ENCODE measurements around the gene ABCB11. TPM values are rescaled to one million over a fixed set of nuclear protein-coding genes. Genes with fewer than 3 reads are reported as not detected.

ABCB11 gene
- polyA plus RNA-seq, 1 of the 3 experiments (the other 2 are of a cell fraction), result not detected

DNA sequence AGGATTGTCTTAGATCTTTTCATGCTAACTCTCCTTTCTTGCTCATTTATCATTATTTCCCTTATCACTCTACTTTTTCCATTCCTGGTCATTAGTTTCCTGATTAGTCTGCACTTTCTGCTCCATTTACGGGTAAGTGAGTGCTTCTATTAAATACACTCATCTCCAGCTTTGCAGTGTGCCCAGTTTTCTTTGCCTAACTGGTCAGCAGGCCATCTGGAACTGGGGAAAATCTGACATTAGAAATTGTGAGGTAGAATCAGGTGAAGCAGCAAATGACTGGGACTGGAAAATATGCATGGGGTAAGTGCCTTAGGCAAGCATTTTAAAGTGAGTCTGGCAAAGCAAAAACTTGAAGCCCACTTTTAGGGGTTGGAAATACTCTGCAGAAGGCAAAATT lies 100.9 kb downstream of the ABCB11 start:
- 41% methylated on average over 1 of the region's 1 CpG for WGBS (ENCODE audit: low lambda C conversion rate)
- ChIA-PET POLR2A (no interaction called here), CTCF (interaction anchor here (1.0 to 1.2 kb wide), 2 partner anchors 17 to 284 kb away, joined by 3 read pairs; no protein-coding TSS in a partner anchor)
- Histone ChIP-seq H4K20me1 (ENCODE audit: insufficient read depth) (no peaks in the 10 kb centered on the region), H3K4me2 (no peak overlapping the region), H3K79me2 (ENCODE audit: insufficient read depth) (no peaks in the 10 kb centered on the region), H3K4me1 (ENCODE audit: control insufficient read depth in 1 of 2, insufficient read depth in 2 of 2, low read depth in 1 of 2, low read length in 1 of 2) (peaks cover 0 to 2% of the 10 kb centered on the region in 2 experiments; a peak in 2 of 4 replicates), H3K27ac (ENCODE audit: low read depth in 2 of 2, low read length in 1 of 2) (no peak overlapping the region), H3K36me3 (replicated peaks in 1 of 2; ENCODE audit: control insufficient read depth in 1 of 2, insufficient read depth in 2 of 2, low read length in 1 of 2) (no peaks in the 10 kb centered on the region), H3K9me2 (no peaks in the 10 kb centered on the region), H3F3A (replicated peaks; ENCODE audit: insufficient read depth) (no peaks in the 10 kb centered on the region), H3K4me3 (ENCODE audit: low read depth in 2 of 2, low read length in 1 of 2) (no peak overlapping the region), H3K27me3 (ENCODE audit: insufficient read depth) (peaks cover 4% of the 10 kb centered on the region; the same call in 1 of the 2 replicates), H3K9ac (no peak overlapping the region), H2AFZ (ENCODE audit: low read depth) (no peak overlapping the region), H3K9me3 (no peaks in the 10 kb centered on the region)
- TF ChIP-seq SMC3 (IDR thresholded peaks at IDR 0.05; ENCODE audit: low read depth, low read length) (no peak), YY1 (IDR thresholded peaks at IDR 0.05; ENCODE audit: low read depth) (no peak), TAF1 (IDR thresholded peaks at IDR 0.05; ENCODE audit: borderline replicate concordance, low read depth, low read length) (no peak), SIN3A (IDR thresholded peaks at IDR 0.05; ENCODE audit: borderline replicate concordance, low read depth, low read length) (no peak), RFX5 (IDR thresholded peaks at IDR 0.05; ENCODE audit: low read length) (no peak), MEF2A (IDR thresholded peaks at IDR 0.05; ENCODE audit: borderline replicate concordance, low read depth) (no peak), GABPA (IDR thresholded peaks at IDR 0.05; ENCODE audit: low read depth) (no peak), POLR2AphosphoS5 (IDR thresholded peaks at IDR 0.05; ENCODE audit: low read depth, low read length) (no peak), CTCF (IDR thresholded peaks at IDR 0.05) (no peak), ZBTB33 (IDR thresholded peaks at IDR 0.05; ENCODE audit: borderline replicate concordance, low read depth) (no peak), REST (IDR thresholded peaks at IDR 0.05; ENCODE audit: low read depth, low read length) (no peak), TCF12 (IDR thresholded peaks at IDR 0.05) (no peak)
- TF ChIP-seq, protein P1, sequence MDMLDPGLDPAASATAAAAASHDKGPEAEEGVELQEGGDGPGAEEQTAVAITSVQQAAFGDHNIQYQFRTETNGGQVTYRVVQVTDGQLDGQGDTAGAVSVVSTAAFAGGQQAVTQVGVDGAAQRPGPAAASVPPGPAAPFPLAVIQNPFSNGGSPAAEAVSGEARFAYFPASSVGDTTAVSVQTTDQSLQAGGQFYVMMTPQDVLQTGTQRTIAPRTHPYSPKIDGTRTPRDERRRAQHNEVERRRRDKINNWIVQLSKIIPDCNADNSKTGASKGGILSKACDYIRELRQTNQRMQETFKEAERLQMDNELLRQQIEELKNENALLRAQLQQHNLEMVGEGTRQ (IDR thresholded peaks at IDR 0.05; ENCODE audit: borderline replicate concordance, low read depth, low read length), result no peak
- TF ChIP-seq, protein P2, sequence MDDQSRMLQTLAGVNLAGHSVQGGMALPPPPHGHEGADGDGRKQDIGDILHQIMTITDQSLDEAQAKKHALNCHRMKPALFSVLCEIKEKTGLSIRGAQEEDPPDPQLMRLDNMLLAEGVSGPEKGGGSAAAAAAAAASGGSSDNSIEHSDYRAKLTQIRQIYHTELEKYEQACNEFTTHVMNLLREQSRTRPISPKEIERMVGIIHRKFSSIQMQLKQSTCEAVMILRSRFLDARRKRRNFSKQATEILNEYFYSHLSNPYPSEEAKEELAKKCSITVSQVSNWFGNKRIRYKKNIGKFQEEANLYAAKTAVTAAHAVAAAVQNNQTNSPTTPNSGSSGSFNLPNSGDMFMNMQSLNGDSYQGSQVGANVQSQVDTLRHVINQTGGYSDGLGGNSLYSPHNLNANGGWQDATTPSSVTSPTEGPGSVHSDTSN (IDR thresholded peaks at IDR 0.05), result no peak
- no peak for DNase-seq

Measured in SK-N-SH (cell line).